Brain microvascular endothelial cell (primary cell): ENCODE measurements around the gene C12orf76.
"Not testable (repeated sequence)": the region's sequence is repeated elsewhere in the genome, so short reads cannot be mapped to it uniquely, and the experiment has no call there.

Experiments
- DNase-seq: peaks from one replicate; pipeline ENCODE4 v3.0.0-alpha.2; 2020
- H3K27ac ChIP-seq: fragments of 250-450 bp; sonication (Bioruptor Pico); 2 replicates; pipeline ENCODE4 v1.5.1; 2020; ENCODE audit warnings: mild to moderate bottlenecking, moderate library complexity
- H3K27me3 ChIP-seq: fragments of 250-450 bp; sonication (Bioruptor Pico); replicated peaks from 2 replicates; pipeline ENCODE4 v1.5.1; 2020; ENCODE audit warnings: mild to moderate bottlenecking
- H3K36me3 ChIP-seq: fragments of 250-450 bp; sonication (Bioruptor Pico); replicated peaks from 2 replicates; pipeline ENCODE4 v1.5.1; 2020; ENCODE audit warnings: mild to moderate bottlenecking
- H3K4me3 ChIP-seq: 2 replicates; pipeline ENCODE4 v1.5.1; 2011; ENCODE audit warnings: low read depth, mild to moderate bottlenecking, control low read depth, low read length, moderate library complexity
- CTCF ChIP-seq: IDR thresholded peaks from 2 replicates; pipeline ENCODE4 v1.5.1; 2011; ENCODE audit warnings: low read depth, mild to moderate bottlenecking, moderate library complexity, low read length, control low read depth, inconsistent platforms; ENCODE audit errors: missing control alignments
- in situ Hi-C: cut with HindIII; loops from 2 replicates; pipeline ENCODE4 v1.10.0; 2017; ENCODE audit warnings: low sequenced_read_pairs, low pct_ligation_motif_present

C12orf76 gene

GRCh38 chr12:110067531-110067930 is 19.2 kb upstream of the C12orf76 start:
- in situ Hi-C loops = no loop called here
- Histone ChIP-seq H3K4me3 (no peak overlapping the region), H3K27ac (no peak overlapping the region), H3K27me3 (no peaks in the 10 kb centered on the region), H3K36me3 (no peaks in the 10 kb centered on the region)
- DNase-seq = no peak
- TF ChIP-seq CTCF = no peak

DNA sequence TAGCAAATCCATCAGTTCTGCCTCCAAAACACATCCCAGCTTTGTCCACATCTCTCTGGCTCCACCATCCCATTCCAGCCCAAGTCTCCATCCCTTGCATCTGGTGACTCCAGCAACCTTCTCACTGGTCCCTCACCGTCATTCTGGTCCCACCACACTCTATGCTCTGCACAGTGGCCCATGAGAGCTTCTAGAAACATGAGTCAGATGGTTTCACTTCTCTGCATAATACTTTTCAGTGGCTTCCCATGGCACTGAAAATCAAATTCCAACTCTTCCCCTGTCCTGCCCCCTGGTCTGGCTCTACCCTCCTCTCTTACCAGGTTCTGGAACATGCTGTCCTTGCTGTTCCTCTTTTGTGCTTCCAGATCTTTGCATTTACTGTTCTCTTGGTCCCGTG is 17.2 kb upstream of the C12orf76 start:
- TF ChIP-seq CTCF = no peak
- Histone ChIP-seq H3K36me3 (no peaks in the 10 kb centered on the region), H3K4me3 (no peak overlapping the region), H3K27ac (no peak overlapping the region), H3K27me3 (no peaks in the 10 kb centered on the region)
- DNase-seq = no peak
- in situ Hi-C loops = no loop called here

DNA sequence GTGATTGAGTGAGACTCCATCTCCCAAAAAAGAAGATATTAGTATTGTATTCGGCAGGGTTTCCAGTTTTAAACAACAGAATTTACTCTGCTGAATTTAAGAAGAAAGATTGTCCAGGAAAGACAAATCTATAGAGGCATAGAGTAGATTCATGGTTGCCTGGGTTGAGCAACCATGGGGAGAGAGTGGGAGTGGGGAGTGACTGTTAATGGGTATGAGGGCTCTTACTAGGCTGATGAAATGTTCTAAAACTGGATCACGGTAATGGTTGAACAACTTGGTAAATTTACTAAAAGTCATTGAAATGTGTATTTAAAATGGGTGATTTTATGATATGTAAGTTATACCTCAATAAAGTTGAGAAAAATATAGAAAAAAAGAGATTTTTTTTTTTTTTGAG is 13.9 kb upstream of the C12orf76 start:
- no peak for TF ChIP-seq CTCF
- in situ Hi-C loops = no loop called here
- Histone ChIP-seq H3K27ac (no peak overlapping the region), H3K36me3 (no peaks in the 10 kb centered on the region), H3K27me3 (no peaks in the 10 kb centered on the region), H3K4me3 (no peak overlapping the region)
- DNase-seq = no peak

DNA sequence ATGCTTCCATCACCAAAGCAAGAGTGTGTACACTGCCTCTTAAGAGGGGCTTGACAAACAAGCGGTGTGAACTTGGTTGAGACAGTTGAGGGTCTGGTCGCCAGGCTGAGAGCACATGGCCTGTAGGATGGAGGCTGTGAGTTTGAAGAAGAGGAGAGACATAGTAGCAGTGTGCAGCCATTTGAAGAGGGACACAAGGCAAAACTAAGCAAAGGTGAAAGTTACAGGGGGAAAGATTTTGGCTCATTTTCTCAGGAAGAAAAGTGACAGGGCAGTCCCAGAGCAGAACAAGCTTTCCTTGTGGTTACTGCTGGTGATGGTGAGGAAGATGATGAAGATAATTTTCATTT is 11.3 kb upstream of the C12orf76 start:
- no peak for TF ChIP-seq CTCF
- Histone ChIP-seq H3K27me3 (no peaks in the 10 kb centered on the region), H3K36me3 (no peaks in the 10 kb centered on the region), H3K4me3 (no peak overlapping the region), H3K27ac (no peak overlapping the region)
- DNase-seq = no peak
- in situ Hi-C loops = no loop called here

DNA sequence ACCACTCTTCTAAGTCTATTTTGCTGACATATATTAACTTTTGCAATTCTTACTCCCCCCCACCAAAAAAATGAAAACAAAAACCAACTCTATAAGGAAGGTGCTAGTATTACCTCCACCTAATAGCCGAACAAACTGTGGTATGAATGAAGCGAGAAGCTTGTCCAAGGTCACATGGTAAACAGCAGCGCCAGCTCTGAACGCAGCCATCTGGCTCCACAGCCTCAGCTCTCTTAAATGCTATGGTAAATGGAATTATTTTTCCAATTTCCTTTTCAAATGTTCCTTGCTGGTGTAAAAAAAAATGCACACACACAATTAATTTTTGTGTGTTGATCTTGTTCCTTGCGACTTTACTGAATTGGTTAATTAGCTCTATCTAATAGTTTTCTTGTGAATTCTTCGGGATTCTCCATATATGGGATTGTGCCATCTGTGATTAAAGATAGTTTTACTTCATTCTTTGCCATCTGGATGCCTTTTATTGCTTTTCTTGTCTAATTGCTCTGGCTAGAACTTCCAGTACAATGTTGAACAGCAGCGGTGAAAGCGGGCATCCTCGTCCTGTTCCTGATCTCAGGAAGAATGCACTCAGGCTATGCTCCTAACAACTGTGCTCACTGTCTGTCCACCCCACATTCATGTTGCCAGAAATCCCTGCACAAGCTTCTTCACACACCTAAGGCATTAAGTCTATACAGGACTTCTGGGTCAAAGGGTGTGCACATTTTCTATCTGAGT is 10.7 kb upstream of the C12orf76 start:
- Histone ChIP-seq H3K27me3 (no peaks in the 10 kb centered on the region), H3K36me3 (no peaks in the 10 kb centered on the region), H3K4me3 (no peak overlapping the region), H3K27ac (no peak overlapping the region)
- TF ChIP-seq CTCF = no peak
- no peak for DNase-seq
- in situ Hi-C loops = no loop called here

GRCh38 chr12:110056643-110057042 is 8.3 kb upstream of the C12orf76 start:
- H3K4me3 ChIP-seq, DNase-seq, in situ Hi-C loops, H3K36me3 ChIP-seq, H3K27me3 ChIP-seq: not testable (repeated sequence)
- H3K27ac ChIP-seq = peak overlapping the region; percentile 89

- H3K4me3 ChIP-seq, H3K27me3 ChIP-seq, H3K36me3 ChIP-seq, in situ Hi-C loops: not testable (repeated sequence)
- peak overlapping the region; percentile 89 for H3K27ac ChIP-seq
- peak; percentile 96 for DNase-seq
These were observed 7.3 kb upstream of the C12orf76 start for GRCh38 chr12:110055375-110056352.
